ENCODE measurements around the gene TNKS2. TPM values are rescaled to one million over a fixed set of nuclear protein-coding genes. Genes with fewer than 3 reads are reported as not detected.
"Not testable (repeated sequence)": the region's sequence is repeated elsewhere in the genome, so short reads cannot be mapped to it uniquely, and the experiment has no call there.

Gene TNKS2
- total RNA-seq, 1 donor from 2014 or later = 82.0 TPM

- no peak for DNase-seq
Observed at GRCh38 chr10:91865562-91866081, 67.4 kb downstream of the TNKS2 start.

DNA sequence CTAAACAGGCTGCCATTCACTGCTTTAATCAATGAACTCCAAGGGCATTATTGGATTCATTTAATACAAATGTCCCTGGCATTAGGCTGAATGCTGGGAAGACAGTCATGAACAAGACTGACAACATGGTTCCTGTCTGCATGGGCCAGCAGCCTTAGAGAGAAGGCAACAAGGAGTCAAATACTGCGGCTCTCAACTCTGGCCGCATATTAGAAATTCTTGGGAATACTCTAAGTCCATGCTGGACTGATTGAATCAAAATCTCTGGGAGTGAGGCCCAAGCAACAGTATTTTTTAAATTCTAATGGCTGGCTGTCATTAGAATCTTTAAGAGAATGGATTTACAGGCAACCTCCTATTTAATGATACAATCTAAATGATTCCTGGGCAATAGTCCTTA, 76.9 kb downstream of the TNKS2 start:
- DNase-seq = no peak

GRCh38 chr10:91875779-91876178, 77.6 kb downstream of the TNKS2 start:
- DNase-seq = no peak

DNA sequence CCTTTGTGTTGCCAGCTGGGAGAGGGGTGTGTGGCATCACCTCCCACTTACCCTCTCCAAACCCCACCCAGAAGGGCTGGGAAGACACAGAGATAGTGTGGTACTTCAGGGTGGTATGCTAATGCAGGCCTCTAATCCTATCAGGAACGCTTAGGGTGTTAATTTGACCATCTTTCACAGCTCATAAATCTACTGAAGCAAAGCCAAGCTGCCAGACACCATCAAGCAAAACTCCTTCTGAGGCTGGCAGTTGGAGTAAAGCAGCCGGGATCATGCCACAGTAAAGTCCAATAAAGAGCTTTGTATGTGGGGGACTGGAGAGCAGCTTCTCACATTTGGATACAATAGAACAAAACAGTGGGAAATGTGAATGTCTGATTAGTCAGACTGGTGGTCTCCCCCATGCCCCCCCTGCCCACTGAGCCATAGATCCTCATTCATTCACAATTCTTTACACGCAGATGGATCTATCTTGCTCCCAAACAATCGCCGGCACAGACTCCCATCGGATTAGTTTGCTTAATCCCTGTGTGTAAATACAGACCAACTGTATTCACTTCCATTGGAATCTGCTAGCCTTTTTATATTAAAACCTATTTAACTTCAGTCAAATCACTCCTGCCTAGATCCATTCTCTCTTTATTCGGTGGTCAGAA, 81.4 kb downstream of the TNKS2 start:
- peak; percentile 36 for DNase-seq

DNA sequence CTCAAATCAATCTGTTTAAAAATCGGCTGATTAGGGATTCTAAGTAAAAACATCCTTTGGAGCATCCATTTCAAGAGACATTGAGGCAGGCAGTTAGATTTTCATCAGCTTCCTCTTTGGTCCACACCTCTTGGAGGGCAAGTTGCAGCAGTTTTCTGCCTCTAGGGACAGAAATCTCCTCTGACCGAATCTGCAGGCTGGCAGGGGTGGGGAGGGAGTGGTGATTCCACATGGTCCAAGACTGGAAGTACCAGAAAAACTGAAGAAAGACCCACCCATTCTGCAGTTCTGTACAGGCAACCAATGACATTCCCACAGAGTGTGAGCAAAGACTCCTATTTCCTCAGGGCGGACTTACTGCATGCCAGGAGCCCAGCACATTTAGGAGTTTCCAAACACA, 82.1 kb downstream of the TNKS2 start:
- DNase-seq = peak; percentile 57

GRCh38 chr10:91883549-91884444, 85.6 kb downstream of the TNKS2 start:
- DNase-seq = peak; percentile 73

- DNase-seq = no peak
Observed at GRCh38 chr10:91884536-91884935, 86.3 kb downstream of the TNKS2 start.

DNA sequence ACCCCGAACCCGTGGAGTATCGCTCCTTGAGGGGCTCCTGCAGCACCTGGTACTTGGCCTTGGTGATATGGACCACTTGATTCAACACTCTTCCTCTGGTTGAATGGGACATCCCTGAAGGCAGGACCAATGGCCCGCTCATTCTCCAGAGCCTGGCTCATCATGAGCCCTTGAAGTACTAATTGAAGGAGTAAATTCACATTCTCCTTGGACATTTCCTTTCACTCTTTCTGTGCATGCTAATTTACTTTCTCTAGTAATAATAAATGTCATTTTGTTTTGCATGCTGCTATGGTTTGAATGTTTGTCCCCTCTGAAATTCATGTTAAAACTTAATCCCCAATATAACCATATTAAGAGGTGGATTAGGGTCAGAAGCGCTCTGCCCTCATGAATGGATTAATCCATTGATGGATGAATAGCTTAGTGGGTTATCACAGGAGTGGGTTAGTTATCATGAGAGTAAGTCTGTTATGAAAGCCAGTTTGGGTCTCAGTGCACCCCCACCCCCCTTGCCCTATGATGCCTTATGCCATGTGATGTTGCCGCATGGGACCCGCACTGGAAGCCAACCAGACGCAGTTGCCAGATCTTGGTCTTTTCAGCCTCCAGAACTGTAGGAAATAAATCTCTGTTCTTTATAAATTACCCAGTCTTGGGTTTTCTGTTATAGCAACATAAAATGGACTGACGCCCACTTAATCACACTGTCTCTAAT, 87.3 kb downstream of the TNKS2 start:
- no peak for DNase-seq

- DNase-seq = no peak
Observed at GRCh38 chr10:91886954-91887271, 88.7 kb downstream of the TNKS2 start.

- peak; percentile 79 for DNase-seq
Observed at GRCh38 chr10:91887272-91888076, 89.2 kb downstream of the TNKS2 start.

- no peak for DNase-seq
Observed at GRCh38 chr10:91891125-91892001, 93.1 kb downstream of the TNKS2 start.

DNA sequence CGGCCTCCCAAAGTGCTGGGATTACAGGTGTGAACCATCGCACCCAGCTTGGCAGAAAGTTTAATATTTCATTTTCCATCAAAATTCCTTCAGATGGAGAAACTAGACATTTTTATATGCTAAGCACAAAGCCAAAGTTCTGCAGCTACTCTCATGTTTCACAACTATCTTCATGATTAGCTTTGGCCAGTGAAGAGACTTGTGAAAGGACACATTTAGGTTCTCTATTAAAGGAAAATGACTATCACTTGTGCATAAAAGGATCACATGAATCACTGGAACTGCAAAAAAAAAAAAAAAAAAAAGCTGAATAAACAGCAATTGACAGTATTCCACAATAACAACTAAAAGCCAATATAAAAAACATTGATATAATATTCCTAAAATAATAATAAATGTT, 94.8 kb downstream of the TNKS2 start:
- DNase-seq = no peak

DNA sequence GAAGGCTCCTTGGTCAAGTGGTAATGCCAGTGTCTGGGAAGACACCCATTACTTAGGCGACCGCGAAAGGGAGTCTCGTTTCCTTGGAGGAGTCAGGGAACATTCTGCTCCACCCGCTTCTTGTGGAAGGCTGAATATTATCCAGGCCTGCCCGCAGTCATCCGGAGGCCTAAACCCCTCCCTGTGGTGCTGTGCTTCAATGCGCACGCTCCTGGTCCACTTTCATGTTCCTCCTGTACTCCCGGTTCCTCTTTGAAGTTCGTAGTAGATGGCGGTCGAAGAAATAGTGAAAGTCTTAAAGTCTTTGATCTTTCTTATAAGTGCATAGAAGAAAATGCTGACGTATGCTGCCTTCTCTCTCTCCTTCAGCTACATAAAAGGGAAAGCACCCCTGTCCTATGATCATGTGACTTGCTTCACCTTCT, 96.0 kb downstream of the TNKS2 start:
- DNase-seq = not testable (repeated sequence)

DNA sequence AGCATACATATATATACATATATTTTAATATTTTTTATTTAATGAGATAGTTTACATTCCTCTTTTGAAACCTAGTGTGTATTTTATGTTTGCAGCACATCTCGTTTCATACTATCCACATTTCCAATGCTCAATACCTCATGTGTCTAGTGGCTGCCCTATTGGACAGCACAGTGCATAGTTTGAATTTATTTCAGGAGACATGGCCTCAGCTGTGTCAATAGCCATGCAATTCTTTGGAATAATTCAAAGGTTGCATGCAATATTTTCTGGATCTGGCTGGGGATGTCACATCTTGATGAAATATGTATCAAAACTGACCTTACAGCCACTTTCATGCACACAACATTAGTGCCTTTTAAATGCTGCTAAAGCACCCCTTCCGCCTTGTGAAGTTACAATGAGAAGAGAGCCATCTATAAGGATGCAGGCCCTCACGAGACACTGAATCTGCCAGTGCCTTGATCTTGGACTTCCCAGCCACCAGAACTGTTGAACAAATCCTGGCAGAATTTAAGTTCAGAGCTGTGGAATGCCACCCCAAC, 98.1 kb downstream of the TNKS2 start:
- DNase-seq = no peak

GRCh38 chr10:91897421-91897820, 99.2 kb downstream of the TNKS2 start:
- DNase-seq = no peak

GRCh38 chr10:91901784-91902677, 103.8 kb downstream of the TNKS2 start:
- DNase-seq = no peak

DNA sequence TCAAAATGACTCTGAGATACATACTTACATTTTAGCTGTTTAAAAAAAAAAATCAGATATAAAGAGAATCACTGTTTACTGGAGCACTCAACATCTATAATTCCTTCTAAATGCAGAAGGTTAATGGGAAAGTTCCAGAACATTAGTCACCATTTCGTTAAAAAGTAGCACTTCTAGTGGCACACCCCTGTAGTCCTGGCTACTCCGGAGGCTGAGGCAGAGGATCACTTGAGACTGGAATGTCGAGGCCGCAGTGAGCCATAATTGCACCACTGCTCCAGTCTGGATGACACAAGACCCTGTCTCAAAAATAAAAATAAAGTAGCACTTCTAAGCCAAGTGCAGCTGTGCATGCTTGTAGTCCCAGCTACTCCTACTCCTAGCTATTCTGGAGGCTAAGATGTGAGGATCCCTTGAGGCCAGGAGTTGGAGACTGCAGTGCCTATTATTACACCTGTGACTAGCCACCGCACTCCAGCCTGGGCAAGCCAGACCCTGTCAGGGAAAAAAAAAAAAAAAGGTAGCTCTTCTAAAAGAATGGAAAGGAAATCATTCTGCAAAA, 108.9 kb downstream of the TNKS2 start:
- no peak for DNase-seq

GRCh38 chr10:91907914-91908336, 109.7 kb downstream of the TNKS2 start:
- DNase-seq = peak; percentile 35
